T-helper 2 cell treated with Interferon-gamma antibody and Interleukin-4, amounts not matched to agents 100 ng/mL and 5 ng/mL, for 36 hours (primary cell): ENCODE results near the gene TMEM33. TPM values are rescaled to one million over a fixed set of nuclear protein-coding genes. Genes with fewer than 3 reads are reported as not detected.

ENCODE experiments used
- intact Hi-C: fragments of 100-400 bp; cut with micrococcal nuclease; formaldehyde crosslinking; loops from one replicate; pipeline ENCODE4 v1.15.1; 2023
- total RNA-seq: library from RNA; stranded (reverse); gene quantifications from 2 replicates; pipeline ENCODE4 v1.2.3, GENCODE V29; 2022

The TMEM33 gene
- total RNA-seq, 1 donor from 2014 or later: 64.4 TPM

GRCh38 chr4:41939016-41939626, 3.9 kb downstream of the TMEM33 start:
- intact Hi-C loops: no loop called here

- intact Hi-C loops: no loop called here
Observed at GRCh38 chr4:41940834-41941233, 5.6 kb downstream of the TMEM33 start.

DNA sequence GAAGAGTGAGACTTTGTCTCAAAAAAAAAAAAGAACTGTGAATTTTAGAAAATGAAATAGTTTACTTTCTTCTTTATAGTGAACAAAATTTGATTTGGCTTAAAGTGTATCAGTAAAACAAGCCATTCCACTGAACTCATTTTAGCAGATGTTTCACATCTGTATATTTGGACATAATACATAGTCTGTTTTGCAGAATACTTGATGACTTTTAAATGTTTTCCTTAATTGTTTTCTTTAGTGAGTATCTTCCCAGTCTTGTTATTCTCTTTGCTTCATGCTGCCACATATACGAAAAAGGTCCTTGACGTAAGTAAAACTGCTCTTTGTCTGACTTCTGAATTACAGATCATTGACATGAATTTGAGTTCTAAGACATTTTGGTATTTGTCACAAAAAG, 8.3 kb downstream of the TMEM33 start:
- intact Hi-C loops: no loop called here

DNA sequence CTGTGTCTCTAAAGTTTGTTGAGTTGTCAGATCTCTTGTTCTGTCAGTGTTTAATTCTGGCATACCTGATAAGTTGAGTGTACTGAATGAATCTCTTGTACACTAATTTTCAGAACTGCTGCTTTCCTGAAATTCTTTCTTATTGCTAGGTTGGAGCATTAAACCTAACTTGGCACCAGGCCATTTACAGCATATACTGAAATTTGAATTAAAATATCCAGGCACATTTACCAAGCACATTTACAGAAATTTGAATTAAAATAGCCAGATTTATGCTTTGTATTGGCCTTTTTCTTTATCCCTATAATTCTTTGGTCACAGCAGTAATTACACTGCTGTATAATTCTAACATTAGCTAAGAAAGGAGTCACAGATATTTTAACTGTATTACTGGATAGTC, 8.9 kb downstream of the TMEM33 start:
- intact Hi-C loops: no loop called here

- intact Hi-C loops: no loop called here
Observed at GRCh38 chr4:41949531-41949930, 14.3 kb downstream of the TMEM33 start.

GRCh38 chr4:41957634-41958033, 22.4 kb downstream of the TMEM33 start:
- intact Hi-C loops: no loop called here

GRCh38 chr4:41963105-41963504, 27.9 kb downstream of the TMEM33 start:
- intact Hi-C loops: no loop called here

GRCh38 chr4:41964401-41964800, 29.2 kb downstream of the TMEM33 start:
- intact Hi-C loops: no loop called here

- intact Hi-C loops: no loop called here
Observed at GRCh38 chr4:41967392-41967791, 32.2 kb downstream of the TMEM33 start.

- intact Hi-C loops: no loop called here
Observed at GRCh38 chr4:41969671-41970070, 34.4 kb downstream of the TMEM33 start.

DNA sequence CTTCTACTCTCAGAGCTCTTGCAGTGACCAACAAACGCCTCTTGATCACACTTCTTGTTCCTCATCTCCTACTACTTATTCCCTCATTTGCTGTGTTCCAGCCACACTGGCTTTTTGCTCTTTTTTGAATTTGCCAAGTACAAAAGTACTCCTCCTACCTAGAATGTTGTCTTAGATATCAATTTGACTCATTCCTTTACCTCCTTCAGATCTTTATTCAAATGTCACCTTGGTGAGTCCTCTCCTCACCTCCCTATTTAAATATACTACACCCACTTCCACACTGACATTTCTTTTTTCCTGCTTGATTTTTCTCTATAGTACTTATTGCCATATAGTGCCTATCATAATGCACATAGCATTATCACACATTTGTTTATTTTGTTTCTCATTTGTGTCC, 40.1 kb downstream of the TMEM33 start:
- intact Hi-C loops: no loop called here

- intact Hi-C loops: no loop called here
Observed at GRCh38 chr4:41976775-41977516, 41.7 kb downstream of the TMEM33 start.

DNA sequence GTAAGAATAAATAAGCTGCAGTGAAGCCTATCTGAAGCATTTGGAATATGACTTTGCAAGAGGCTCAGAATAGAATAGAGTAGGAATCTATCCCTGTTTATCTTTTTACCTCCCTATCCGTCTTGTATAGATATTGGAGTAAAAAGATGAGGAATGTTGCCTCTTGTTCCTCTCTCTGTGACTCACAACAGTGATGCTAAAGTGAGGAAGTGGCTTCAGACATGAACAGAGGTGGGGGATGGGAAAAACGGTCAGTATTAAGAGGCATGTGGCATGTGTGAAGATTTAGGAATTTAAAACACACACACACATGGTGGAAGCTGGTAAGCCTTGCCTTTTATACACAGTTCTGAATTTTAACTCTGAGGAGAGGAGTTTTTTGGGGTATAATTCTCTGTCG, 42.5 kb downstream of the TMEM33 start:
- intact Hi-C loops: no loop called here

GRCh38 chr4:41981456-41981855, 46.2 kb downstream of the TMEM33 start, which contains the start of gene DCAF4L1:
DCAF4L1 (plus strand) TSS chr4:41981756; CDS start chr4:41981793, 37 bp downstream.
- intact Hi-C loops: no loop called here

- intact Hi-C loops: no loop called here
Observed at GRCh38 chr4:41982716-41983115, 47.5 kb downstream of the TMEM33 start.

DNA sequence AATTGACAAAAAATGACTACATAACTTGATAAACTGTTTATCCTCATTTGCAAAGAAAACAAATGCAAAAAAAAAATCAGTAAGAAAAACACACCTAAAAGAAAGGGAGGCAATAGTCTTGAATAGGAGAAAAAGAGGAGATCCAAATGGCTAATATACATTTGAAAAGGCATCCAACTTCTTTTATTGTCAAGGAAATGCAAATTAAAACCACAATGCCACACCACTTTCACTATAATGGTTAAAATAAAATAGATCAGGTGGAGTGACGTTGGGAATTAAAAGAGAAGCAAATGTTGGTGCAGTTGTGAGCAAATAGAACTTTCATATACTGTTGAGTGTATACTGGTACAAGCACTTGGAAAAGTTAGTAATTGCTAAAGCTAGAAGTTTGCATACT, 49.9 kb downstream of the TMEM33 start:
- intact Hi-C loops: no loop called here

GRCh38 chr4:41989994-41990364, 54.8 kb downstream of the TMEM33 start:
- intact Hi-C loops: loop anchor here (1.0 to 2.0 kb wide), 2 partner anchors 55 to 667 kb away; partner anchors contain the start of genes ATP8A1 and TMEM33

DNA sequence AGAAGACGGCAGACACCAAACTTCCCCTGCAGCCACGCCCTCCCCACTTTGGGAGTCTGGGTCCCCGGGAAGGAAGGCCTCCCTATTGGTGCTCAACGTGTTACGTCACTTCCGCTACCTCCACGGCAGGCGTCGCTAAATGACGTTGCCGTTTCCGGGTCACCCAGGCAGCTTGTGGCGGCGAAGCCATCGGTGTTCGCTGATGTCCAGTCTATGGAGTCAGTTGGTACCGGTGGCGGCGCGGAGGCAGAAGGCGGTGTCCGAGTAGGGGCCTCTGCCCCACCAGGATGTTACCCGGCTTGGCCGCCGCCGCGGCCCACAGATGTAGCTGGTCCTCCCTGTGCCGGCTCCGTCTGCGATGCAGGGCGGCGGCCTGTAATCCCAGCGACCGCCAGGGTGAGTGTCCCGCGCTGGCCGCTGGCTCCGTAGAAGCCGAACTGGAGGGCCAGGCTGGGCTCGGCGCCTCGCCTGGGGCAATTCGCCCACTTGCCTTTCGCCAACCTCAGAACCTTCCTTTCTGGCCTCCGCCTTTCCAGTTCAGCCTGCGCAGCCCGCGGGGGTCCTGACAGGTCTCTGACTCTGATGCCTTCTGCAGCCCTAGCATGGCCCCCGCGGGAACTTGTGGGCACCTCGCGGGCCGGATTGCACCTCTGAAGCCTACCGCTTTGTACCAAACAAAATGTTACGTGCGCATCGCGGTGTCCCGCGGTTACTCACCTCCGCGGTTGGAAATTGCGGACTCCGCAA, 55.3 kb downstream of the TMEM33 start, which contains the start of gene SLC30A9:
Gene SLC30A9, plus strand, starts transcription at position 166 of the 747 bp plus-strand sequence. Its CDS starts 122 bp downstream, at position 288.
- intact Hi-C loops: loop anchor here (1.0 to 2.0 kb wide), 2 partner anchors 55 to 666 kb away; partner anchors contain the start of genes ATP8A1 and TMEM33

- intact Hi-C loops: loop anchor here (2.0 kb wide), 1 partner anchor 665 kb away; the partner anchor contains the start of gene ATP8A1
Observed at GRCh38 chr4:41991916-41992767, 56.9 kb downstream of the TMEM33 start.

GRCh38 chr4:41992967-41993857, 58.0 kb downstream of the TMEM33 start:
- intact Hi-C loops: no loop called here
